Transverse colon (tissue), 4 donors: Measurements from ENCODE around the gene HDAC8. TPM values are rescaled to one million over a fixed set of nuclear protein-coding genes. Genes with fewer than 3 reads are reported as not detected.

Experiments used
- DNase-seq: peaks from one replicate; pipeline ENCODE4 v3.0.0-alpha.2; 2019
- H3K27ac ChIP-seq, 4 donors: fragments of 200-600 bp; sonication (generic); 2 replicates each; pipeline ENCODE4 v1.5.1; 2016 to 2018; ENCODE audit warnings: inconsistent platforms in 4 of 4
- H3K27me3 ChIP-seq: fragments of 200-600 bp; sonication (generic); 2 replicates; pipeline ENCODE4 v1.5.1; 2017; ENCODE audit warnings: inconsistent platforms
- H3K36me3 ChIP-seq, 4 donors: fragments of 200-600 bp; sonication (generic); 2 replicates each; pipeline ENCODE4 v1.5.1; 2017 to 2019; ENCODE audit warnings: inconsistent platforms in 4 of 4
- H3K4me1 ChIP-seq, 4 donors: fragments of 200-600 bp; sonication (generic); 2 replicates each; pipeline ENCODE4 v1.5.1; 2017 to 2020; ENCODE audit warnings: inconsistent platforms in 4 of 4
- H3K4me3 ChIP-seq, 4 donors: fragments of 200-600 bp; sonication (generic); 1 replicate in 1 of 4; 2 replicates in 3 of 4; pipeline versions ENCODE4 v1.5.1 to v1.6.1; 2017 to 2019; ENCODE audit warnings: inconsistent platforms in 4 of 4
- H3K9me3 ChIP-seq, 2 donors: fragments of 200-600 bp; sonication (generic); 2 replicates each; pipeline ENCODE4 v1.5.1; 2017 to 2019; ENCODE audit warnings: inconsistent platforms in 2 of 2
- EP300 ChIP-seq: sonication (generic); formaldehyde crosslinking; IDR thresholded peaks from one replicate; pipeline ENCODE4 v1.6.1; 2017; ENCODE audit warnings: antibody characterized with exemption, low read depth
- POLR2A ChIP-seq: fragments of 450-650 bp; IDR thresholded peaks from one replicate; pipeline ENCODE4 v1.6.1; 2016; ENCODE audit warnings: antibody characterized with exemption, mild to moderate bottlenecking, moderate library complexity
- POLR2AphosphoS5 ChIP-seq, 3 donors: sonication (generic); formaldehyde crosslinking; IDR thresholded peaks; one replicate each; pipeline ENCODE4 v1.6.1; 2016; ENCODE audit warnings: antibody characterized with exemption in 3 of 3
- WGBS, 2 donors: methylation state at CpG; one replicate each; pipeline ENCODE4 v1.1.5; 2018; ENCODE audit warnings: low coverage in 1 of 2; 5-methylcytosine and 5-hydroxymethylcytosine counted together
- in situ Hi-C, 4 donors: fragments of 200-750 bp; cut with MboI; loops; one replicate each; pipeline versions ENCODE4 v1.15.0 to v1.15.1; 2017; ENCODE audit warnings: low sequenced_read_pairs in 3 of 4, low pct_ligation_motif_present in 1 of 4, low pct_unique_long_range_greater_than_20kb in 1 of 4
- intact Hi-C: fragments of 100-400 bp; cut with DNase I; formaldehyde crosslinking; loops from one replicate; pipeline ENCODE4 v1.15.1; 2023; ENCODE audit warnings: low total_unique reads
- total RNA-seq, 4 donors: library from RNA; depleted of rRNA; stranded (reverse); fragments of >200 nt; gene quantifications; one replicate each; pipeline ENCODE4 v1.1.0, GENCODE V29; 2016
- TF ChIP-seq, protein P1 (sequence below), 5 experiments: fragments of 200-600 bp in 3 of 5; fragments of 450-650 bp in 2 of 5; sonication (generic) in 3 of 5; IDR thresholded peaks; 1 replicate in 2 of 5; 2 replicates in 3 of 5; pipeline ENCODE4 v1.5.1; 2016 to 2017; ENCODE audit warnings: antibody characterized with exemption in 5 of 5, inconsistent platforms in 3 of 5, mild to moderate bottlenecking in 2 of 5, moderate library complexity in 1 of 5

Gene HDAC8
- total RNA-seq, 4 donors from 2014 or later, result 10.5 to 37.5 (median 18.4) TPM

DNA sequence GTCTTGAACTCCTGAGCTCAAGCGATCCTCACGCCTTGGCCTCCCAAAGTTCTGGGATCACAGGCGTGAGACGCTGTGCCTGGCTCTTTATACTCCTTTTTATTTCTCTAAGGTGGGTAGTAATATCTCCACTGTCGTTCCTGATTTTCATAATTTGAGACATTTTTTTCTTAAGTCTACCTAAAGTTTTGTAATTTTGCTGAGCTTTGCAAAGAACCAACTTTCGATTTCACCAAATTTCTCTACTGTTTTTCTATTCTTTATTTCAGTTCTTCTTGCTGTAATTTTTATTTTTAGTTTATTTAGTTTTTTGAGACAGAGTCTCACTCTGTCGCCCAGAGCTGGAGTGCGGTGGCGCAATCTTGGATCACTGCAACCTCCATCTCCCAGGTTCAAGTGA, 196.5 kb downstream of the HDAC8 start:
- Histone ChIP-seq H3K36me3 (no peaks in the 10 kb centered on the region), H3K27ac (no peak overlapping the region), H3K9me3 (no peaks in the 10 kb centered on the region), H3K4me3 (no peak overlapping the region), H3K4me1 (no peaks in the 10 kb centered on the region), H3K27me3 (no peaks in the 10 kb centered on the region)
- 92 to 96% methylated on average over 2 to 9 of the region's 9 CpGs for WGBS, 2 donors
- intact Hi-C loops, result no loop called here
- DNase-seq, result no peak
- in situ Hi-C loops, result no loop called here
- TF ChIP-seq EP300, result no peak
- no peak for TF ChIP-seq POLR2A
- TF ChIP-seq POLR2AphosphoS5 (IDR thresholded peaks at IDR 0.05), result no peak
- TF ChIP-seq, protein P1, sequence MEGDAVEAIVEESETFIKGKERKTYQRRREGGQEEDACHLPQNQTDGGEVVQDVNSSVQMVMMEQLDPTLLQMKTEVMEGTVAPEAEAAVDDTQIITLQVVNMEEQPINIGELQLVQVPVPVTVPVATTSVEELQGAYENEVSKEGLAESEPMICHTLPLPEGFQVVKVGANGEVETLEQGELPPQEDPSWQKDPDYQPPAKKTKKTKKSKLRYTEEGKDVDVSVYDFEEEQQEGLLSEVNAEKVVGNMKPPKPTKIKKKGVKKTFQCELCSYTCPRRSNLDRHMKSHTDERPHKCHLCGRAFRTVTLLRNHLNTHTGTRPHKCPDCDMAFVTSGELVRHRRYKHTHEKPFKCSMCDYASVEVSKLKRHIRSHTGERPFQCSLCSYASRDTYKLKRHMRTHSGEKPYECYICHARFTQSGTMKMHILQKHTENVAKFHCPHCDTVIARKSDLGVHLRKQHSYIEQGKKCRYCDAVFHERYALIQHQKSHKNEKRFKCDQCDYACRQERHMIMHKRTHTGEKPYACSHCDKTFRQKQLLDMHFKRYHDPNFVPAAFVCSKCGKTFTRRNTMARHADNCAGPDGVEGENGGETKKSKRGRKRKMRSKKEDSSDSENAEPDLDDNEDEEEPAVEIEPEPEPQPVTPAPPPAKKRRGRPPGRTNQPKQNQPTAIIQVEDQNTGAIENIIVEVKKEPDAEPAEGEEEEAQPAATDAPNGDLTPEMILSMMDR (IDR thresholded peaks at IDR 0.05), result no peak

DNA sequence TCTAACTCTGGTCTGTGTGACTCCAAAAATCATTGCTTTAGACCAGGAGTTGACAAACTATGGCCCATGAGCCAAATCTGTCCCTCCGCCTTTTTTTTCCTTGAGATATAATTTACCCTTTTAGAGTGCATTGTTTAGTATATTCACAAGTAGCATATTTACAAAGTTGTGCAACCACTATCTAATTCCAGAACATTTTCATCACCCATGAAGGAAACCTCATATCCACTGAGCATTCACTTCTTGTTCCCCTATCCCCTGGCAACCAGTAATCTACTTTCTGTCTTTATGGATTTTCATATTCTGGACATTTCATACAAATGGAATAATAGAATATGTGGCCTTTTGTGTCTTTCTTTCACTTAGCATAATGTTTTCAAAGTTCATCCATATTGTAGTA, 199.5 kb downstream of the HDAC8 start:
- H3K36me3 ChIP-seq, result no peaks in the 10 kb centered on the region
- H3K9me3 ChIP-seq, result no peaks in the 10 kb centered on the region
- H3K27ac ChIP-seq, result no peak overlapping the region
- WGBS, 2 donors, result 60 to 90% methylated on average over 1 of the region's 1 CpG
- intact Hi-C loops, result no loop called here
- in situ Hi-C loops, result no loop called here
- no peak for DNase-seq
- no peak overlapping the region for H3K4me3 ChIP-seq
- H3K4me1 ChIP-seq, result no peaks in the 10 kb centered on the region
- TF ChIP-seq EP300 (no peak), POLR2AphosphoS5 (IDR thresholded peaks at IDR 0.05) (no peak), POLR2A (no peak)
- TF ChIP-seq, protein P1 (IDR thresholded peaks at IDR 0.05), result no peak
- no peaks in the 10 kb centered on the region for H3K27me3 ChIP-seq

DNA sequence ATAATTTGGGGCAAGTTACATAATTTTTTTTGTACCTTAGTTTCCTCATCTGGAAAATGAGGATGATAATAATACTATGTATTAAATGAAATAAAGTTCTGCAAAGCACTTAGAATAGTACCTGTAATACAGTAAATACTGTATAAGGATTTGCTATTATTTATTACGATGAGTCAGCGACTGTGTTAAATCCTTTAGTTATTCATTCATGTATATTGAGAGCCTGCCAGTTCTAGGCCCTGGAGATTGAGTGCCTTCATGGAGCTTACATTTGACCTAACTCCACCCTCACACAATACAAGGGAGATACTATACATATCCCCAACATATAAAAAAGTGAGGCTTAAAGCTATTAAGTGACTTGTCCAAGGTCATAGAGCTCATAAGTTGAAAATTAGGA, 199.9 kb downstream of the HDAC8 start:
- H3K9me3 ChIP-seq, result no peaks in the 10 kb centered on the region
- no peak for DNase-seq
- no peaks in the 10 kb centered on the region for H3K36me3 ChIP-seq
- 79 to 100% methylated on average over 2 of the region's 2 CpGs for WGBS, 2 donors
- H3K4me3 ChIP-seq, result no peak overlapping the region
- no peaks in the 10 kb centered on the region for H3K27me3 ChIP-seq
- intact Hi-C loops (no loop called here), in situ Hi-C loops (no loop called here)
- no peak overlapping the region for H3K27ac ChIP-seq
- H3K4me1 ChIP-seq, result no peaks in the 10 kb centered on the region
- TF ChIP-seq EP300 (no peak), POLR2AphosphoS5 (IDR thresholded peaks at IDR 0.05) (no peak), POLR2A (no peak)
- TF ChIP-seq, protein P1 (IDR thresholded peaks at IDR 0.05), result no peak

DNA sequence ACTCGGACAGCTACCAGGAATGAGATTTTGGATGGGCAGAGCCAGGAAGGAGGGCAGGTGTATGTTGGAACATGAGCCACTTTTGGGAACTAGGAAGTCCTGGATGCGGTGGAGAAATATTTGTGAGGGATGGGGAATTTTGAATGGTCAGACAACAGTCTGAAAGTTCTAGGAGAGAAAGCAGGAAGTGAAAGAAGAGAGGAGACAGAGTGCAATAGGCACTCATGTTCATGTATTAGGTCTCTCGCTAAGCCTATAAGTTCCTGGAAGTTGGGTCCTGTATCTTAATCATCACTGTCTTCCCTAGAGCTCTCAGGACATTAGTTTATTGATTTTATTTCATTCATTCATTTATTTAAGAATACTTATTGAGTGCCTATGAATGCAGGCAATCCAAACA, 201.2 kb downstream of the HDAC8 start:
- TF ChIP-seq EP300 (no peak), POLR2AphosphoS5 (IDR thresholded peaks at IDR 0.05) (no peak), POLR2A (no peak)
- TF ChIP-seq, protein P1 (IDR thresholded peaks at IDR 0.05), result no peak
- in situ Hi-C loops, result no loop called here
- 60 to 100% methylated on average over 2 to 3 of the region's 3 CpGs for WGBS, 2 donors
- intact Hi-C loops, result no loop called here
- no peak for DNase-seq
- Histone ChIP-seq H3K9me3 (no peaks in the 10 kb centered on the region), H3K27ac (no peak overlapping the region), H3K27me3 (no peaks in the 10 kb centered on the region), H3K36me3 (no peaks in the 10 kb centered on the region), H3K4me3 (no peak overlapping the region), H3K4me1 (no peaks in the 10 kb centered on the region)
